Panc1 (cell line): Measurements from ENCODE around the gene IP6K2.

ENCODE experiments used
- POLR2AphosphoS5 ChIP-seq: IDR thresholded peaks from 2 replicates; pipeline ENCODE4 v1.6.1; 2012; ENCODE audit warnings: mild to moderate bottlenecking, low read depth, low read length, moderate library complexity
- TF ChIP-seq, protein P1 (sequence below): fragments of 450-650 bp; IDR thresholded peaks from 2 replicates; pipeline ENCODE4 v1.5.1; 2017; ENCODE audit warnings: mild to moderate bottlenecking

DNA sequence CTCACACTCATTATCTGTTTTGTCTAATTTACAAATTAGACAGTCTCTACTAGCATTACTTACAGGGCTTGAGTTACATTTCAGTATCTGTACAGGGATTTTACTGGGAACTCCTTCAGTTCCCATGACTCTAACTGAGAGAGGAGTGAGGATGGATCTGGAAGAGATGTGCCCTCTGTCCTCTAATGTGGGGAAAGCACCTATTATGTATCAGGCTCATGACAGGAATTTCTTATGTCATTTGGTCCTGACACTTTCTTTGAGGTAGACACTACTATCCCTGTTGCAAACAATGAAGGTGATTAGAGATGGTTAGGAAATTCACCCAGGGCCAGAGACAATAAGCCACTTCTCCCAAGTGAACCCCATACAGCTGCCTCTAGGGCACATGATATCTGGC is 20.4 kb downstream of the IP6K2 start:
- TF ChIP-seq, protein P1, sequence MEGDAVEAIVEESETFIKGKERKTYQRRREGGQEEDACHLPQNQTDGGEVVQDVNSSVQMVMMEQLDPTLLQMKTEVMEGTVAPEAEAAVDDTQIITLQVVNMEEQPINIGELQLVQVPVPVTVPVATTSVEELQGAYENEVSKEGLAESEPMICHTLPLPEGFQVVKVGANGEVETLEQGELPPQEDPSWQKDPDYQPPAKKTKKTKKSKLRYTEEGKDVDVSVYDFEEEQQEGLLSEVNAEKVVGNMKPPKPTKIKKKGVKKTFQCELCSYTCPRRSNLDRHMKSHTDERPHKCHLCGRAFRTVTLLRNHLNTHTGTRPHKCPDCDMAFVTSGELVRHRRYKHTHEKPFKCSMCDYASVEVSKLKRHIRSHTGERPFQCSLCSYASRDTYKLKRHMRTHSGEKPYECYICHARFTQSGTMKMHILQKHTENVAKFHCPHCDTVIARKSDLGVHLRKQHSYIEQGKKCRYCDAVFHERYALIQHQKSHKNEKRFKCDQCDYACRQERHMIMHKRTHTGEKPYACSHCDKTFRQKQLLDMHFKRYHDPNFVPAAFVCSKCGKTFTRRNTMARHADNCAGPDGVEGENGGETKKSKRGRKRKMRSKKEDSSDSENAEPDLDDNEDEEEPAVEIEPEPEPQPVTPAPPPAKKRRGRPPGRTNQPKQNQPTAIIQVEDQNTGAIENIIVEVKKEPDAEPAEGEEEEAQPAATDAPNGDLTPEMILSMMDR: no peak
- TF ChIP-seq POLR2AphosphoS5: no peak
